NOMO-1 treated with DMSO at 0.1 percent for 48 hours (cell line): ENCODE results near the gene TDRD3.

Experiments used
- DNase-seq: peaks from one replicate; lab custom pipeline; 2025; ENCODE audit not compliant: unreplicated experiment; lab: John Stamatoyannopoulos, UW

TDRD3 gene

DNA sequence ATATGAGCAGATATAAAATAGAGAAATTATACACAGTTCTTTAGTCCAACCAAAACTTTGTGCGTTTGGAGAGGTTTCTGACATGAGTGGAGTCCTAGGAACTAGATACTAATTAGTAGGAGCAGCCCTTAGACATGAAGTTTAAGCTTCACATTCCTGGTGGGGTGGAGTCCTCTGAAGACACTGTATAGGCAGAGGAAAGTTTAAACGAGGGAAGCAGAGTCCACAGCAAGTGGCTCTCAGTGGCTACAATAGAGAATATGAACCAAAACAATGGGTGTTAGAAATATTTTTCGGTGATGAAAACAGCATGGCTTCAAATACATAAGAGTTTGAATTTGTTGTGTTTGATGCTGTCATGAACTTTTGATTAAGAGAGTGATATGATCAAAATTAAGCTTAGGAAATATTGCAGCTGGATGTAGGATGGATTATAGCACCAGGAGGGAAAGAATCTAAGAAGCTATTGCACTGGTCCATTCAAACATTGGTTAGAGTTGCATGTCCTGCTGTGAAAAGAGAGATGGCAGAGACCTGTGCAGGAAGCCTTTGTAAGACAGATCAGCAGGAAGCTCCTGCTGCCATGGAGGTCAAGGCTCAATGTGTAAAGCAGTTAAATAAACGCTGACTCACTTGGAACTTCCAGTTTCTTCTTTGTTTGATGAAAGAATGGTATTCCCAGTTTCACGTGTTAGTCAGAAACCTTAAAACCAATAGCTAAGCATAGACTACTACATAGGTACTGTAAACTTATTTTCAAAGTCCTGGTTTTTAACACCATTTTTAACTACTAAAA is 175.2 kb downstream of the TDRD3 start:
- DNase-seq: no peak

DNA sequence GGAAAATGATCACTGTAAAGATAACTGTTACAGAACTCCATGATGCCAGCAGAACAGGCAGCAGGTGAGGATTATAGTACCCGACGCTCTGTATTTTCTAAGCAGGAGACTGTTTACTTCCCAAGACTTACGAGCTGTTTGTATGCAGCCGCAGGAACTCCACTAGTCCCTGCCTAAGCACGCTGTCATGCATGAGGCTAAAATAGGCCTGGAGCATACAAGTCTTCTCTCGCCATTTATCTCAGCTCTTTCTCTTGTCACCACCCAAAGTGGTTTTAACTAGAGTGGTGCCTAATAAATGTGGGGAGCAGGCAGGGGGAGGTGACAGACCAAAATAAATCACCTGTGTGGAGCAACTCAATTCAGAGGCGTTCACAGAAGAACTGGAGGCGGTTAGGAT is 175.8 kb downstream of the TDRD3 start:
- no peak for DNase-seq

DNA sequence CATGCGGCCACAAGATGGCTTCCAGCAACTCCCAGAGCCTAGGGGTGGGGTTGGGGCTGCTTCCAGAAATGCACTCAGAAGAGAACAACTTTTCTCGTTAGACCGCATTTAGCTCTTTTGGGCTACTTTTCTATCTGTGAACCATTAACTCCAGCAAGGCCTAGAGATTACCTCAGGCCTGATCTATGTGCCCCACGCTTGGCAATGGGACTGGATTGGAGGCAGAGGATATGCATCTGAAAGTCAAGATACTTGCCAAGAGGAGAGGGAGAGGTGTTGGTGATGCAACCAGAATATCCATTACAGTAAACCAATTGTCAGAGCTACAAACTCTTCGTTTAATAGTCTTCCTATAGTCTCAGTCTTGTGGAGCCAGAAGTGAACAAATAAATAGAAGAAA is 177.7 kb downstream of the TDRD3 start:
- DNase-seq: no peak

DNA sequence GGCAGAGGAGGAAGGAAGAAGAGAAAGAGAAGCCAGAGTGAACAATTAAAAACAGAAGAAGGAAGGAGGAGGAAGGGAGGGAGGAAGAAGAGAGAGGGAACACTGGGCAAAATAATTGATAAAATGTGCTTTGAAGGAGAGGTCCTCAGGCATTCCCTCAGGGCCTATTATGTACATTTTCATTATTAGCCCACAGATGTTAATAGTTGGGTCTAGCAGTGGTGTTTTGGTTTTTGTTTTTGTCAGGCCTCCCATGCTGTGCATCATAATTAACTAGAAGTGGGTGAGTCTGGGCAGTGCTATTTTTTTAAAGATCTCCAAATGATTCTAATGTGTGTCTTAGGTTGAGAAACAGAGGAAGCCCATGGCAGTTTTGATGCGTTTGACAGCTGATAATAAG is 178.1 kb downstream of the TDRD3 start:
- DNase-seq: no peak

DNA sequence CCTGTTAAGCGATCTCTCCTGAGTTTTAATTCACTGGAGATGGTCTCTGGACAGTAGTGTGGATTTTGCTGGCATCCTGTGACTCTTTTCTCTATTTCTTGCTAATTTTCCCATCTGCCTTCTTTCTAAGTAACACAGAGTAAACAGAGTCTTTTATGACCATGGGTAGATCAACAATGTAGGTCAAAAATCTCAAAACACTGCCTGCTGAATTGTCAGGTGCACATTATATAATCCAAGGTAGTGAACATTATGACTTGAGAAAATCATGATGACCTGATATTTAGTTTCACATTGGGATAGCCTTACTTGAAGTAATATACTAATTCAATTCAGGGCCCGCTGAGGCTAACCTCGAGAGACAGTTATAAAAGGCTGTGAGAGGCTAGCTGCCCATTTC is 180.7 kb downstream of the TDRD3 start:
- no peak for DNase-seq

DNA sequence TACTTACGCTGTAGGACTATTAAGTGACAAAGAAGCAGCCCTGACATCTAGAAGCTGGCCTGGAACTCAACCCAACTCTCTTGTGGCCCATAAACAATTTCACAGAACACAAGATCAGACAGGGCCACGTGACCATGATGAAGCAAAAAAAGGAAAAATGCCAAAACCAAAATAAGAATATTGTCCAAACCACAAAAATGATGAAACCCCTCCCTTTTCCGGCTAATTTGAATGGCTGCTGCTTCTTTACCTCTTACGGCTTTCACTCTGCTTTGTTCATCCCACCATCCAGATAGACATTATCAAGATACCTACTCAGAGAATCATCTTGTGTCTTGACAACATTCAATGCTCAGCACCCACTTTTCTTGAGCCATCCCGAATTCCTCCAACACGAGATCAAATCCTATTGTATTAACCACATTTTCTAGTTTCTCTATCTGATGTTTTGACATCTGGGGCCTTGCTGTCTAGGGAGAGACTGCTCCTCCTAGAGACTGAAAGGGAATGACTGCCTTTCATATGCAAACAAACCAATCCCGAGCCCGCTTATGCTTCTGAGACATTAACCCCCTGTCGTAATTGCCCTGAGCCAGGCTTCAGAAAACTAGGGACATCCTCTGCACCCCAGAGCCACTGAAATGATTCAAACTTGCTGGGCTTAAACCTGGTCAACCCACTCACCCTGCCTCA is 186.3 kb downstream of the TDRD3 start:
- peak; percentile 43 for DNase-seq

DNA sequence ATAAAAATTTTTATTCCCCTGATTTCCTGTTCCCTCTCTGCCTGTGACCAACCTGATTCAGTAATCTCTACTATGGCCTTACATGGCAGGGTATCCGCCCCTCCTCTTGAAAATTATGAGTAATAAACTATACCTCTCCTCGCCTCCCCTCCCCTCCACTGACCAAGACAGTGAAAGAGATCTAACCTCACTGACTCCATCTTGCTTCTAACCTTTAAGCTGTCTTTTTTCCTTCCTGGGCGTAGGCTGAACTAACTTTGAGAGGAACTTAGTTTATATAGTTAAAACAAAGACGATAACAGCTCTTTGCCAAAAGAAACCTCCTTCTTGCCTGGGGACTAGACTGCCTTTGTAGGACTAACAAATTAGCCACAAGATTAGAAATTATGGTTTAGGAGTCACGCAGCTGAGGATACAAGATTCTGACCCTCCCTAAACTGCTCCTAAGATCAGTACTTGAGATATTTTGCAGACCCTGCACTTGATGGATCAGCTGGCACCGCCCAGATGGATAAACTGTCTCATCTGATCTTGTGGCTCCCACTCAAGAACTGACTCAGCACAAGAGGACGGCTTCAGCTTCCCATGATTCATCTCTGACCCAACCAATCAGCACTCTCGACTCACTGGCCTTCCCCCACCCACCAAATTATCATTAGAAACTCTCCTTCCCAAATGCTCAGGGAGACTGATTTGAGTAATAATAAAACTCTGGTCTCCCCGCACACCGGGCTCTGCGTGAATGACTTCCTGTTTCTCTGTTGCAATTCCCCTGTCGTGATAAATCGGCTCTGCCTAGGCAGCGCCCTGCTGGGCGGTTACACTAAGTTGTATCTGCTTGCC is 187.1 kb downstream of the TDRD3 start:
- peak; percentile 29 for DNase-seq

DNA sequence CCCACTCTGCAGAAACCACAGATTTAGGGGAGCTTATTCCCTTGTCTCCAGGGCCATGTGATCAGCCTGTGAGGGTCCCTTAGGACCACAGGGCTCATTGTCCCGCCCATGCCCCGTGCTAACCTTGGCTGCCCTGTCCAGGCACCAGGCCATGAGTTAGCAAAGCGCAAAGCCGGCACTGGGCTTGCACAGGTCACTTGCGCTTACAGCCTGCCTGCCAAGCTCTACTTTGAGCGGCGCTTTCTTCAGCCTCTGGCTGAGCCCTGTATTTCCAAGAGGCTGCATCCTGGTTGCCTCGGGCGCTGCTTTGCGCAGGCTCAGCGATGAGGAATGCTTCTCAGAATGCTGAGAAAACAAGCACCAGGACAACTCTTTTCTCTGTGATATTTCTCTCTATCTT is 188.0 kb downstream of the TDRD3 start:
- DNase-seq: no peak

DNA sequence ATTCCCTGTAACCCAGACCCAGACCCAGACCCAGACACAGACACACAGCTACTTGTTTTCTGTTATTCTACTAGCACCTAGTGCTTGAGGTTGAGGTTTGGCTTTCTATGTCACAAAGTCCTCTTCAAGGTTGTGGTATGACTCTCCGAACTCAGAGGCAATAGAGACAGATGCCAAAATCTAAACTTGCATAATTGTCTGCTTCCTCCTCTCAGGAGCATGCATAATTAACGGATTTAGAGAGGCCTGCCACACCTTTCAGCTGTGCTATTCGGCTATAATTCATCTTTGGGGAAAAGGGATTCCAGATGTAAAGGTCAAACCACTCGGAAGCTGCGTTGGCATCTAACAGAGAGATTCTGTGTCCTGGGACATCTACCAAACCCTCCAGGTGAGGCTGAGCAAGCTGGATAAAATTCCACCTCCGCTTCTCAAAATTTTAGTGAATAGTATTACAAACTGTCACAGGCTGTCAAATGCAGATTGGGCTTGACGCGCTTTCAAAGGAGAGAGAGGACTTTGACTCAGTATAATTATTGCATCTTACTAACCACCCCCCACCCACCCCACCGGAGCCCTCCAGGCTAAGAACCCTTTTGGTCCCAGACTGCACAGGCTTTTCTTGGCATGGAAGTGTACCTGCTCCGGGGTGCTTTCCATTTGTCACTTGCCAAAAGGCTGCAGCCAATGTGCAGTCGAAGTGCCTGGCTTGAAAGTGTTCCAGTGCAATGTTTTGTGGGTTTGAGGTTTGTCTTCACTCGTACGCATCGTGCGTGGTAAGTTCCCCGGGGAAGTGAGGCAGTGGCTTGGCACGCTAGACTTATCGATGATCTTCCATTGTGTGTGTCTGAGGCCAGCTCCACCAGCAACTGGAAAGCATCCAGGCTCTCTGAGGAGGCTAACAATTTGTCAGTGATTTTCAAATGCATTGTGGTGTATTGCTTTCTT is 194.1 kb downstream of the TDRD3 start:
- peak; percentile 14 for DNase-seq

DNA sequence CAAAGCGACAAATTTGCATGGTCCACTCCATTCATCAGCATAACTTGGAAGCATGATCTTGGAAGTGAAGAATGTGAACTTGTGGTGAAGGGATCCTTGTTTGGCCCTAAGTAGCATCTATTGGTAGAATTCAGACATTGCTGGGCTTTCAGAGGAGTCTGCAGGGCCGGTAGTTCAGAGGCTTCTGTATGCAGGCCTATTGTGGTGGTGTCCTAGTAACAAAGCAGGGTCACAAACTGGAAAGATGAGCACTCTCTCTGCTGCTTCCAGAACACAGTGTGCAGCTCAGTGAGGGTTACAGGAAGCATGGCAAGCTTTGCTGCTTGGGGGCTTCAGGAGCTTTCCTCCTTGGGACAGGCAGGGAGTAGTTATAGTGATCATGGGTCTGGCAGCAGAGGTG is 206.0 kb downstream of the TDRD3 start:
- no peak for DNase-seq

DNA sequence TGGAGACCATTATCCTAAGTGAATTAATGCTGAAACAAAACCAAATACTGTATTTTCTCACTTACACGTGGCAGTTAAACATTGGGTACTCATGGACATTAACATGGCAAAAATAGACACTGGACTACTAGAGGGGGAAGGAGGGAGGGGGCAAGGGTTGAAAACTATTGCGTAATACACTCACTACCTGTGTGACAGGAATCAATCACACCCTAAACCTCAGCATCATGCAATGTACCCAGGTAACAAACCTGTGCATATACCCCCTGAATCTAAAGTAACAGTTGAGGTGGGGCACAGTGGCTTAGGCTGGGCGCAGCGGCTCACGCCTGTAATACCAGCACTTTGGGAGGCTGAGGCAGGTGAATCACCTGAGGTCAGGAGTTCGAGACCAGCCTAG is 207.0 kb downstream of the TDRD3 start:
- DNase-seq: no peak

DNA sequence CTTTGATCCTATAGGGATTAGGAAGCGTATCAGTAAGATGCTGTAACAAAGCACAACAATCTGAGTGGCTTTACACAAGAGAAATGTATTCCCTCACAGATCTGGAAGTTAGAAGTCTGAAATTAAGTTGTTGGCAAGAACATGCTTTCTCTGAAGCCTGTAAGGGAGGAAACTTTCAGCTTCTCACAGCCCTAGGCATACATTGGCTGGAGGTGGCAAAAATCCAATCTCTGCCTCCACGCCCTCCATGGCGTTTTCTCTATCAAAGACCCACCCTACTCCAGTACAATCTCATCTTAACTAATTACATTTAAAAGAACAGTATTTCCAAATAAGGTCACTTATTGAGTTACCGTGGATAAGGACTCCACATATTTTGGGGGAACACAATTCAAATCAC is 211.9 kb downstream of the TDRD3 start:
- DNase-seq: no peak

DNA sequence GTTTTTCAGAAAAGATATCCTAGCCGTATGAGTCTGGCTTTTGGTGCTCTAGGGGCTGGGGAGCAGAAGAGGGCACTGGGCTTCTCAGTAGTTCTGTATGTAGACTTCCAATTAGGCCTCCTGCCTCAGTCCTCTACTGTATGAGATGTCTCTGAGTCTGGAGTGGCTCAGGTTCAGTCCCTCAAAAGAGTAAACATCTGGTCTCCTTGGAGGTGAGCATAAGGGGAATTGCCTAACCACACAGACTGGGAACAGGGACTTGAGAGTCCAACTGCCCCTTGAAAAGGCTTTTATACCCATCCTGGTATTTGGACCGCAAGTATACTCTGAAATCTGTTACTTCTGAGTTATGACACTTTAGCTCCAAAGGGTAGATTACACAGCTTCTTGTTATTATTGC is 214.5 kb downstream of the TDRD3 start:
- DNase-seq: no peak

DNA sequence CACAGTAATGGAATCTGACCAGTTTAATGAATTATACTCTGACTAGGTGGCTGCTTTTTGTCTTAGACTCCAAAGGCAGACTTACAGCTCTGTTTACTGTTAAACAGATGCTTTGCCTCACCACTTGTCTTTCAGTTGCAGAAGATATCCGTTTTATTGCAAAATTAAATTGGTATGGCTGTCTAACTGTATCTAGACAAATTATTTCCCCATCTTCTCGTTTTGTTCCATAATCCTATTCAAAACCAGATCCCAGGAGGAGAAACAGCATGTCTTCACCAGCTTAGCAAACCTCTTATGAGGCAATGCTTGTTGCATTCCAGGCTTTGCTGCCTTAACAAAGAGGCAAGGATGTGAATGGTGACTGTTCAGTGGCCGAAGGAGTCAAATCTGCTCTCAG is 215.6 kb downstream of the TDRD3 start:
- no peak for DNase-seq

DNA sequence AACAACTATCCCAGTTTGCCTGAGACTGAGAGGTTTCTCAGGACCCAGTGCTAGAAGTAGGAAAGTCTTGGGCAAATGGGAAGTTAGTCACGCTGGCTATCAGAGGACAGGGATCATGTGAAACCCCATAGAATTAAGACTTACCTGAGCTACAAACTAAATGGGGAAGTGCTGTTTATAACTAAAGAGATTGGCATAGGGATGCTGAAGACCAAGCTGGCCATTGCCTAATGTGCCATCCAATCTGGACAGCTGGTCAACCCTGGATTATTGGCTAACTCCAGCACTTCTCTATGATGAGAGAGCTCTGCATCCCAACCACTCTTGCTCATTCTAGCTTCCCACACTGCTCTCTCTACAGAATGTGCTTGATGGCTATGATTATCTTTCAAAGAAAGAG is 216.1 kb downstream of the TDRD3 start:
- DNase-seq: no peak

DNA sequence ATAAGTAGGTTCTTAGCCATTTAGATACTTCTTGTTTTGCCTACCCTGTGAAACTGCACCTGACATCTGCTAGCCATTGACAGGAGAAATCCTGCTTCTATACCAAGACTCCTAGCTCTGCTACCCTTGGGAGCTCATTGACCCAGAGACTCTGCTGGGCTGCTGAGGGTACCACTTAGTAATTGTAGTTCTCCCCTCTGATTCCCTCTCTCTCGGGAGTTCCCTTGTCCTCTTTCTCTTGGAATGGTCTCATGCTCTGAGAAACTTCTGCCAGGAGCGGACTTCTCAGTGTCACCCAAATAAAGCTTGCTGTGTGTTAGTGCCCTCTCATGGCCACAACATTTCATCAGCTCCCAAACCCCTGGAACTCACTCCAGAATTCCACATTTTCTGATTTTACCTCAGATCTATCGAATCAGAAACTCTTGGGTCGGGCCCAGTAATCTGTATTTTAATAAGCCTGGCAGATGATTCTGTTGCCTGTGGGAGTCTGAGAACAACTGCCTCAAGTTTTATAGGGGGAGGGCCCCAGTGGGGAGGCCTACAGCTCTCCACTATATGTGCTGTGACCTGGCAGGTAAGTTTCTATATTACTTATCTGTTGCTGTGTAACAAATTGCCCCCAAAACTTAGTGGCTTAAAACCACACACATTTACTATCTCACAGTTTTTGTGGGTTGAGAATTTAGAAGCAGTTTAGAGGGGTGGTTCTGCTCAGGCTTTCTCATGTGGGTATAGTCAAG is 221.1 kb downstream of the TDRD3 start:
- no peak for DNase-seq

DNA sequence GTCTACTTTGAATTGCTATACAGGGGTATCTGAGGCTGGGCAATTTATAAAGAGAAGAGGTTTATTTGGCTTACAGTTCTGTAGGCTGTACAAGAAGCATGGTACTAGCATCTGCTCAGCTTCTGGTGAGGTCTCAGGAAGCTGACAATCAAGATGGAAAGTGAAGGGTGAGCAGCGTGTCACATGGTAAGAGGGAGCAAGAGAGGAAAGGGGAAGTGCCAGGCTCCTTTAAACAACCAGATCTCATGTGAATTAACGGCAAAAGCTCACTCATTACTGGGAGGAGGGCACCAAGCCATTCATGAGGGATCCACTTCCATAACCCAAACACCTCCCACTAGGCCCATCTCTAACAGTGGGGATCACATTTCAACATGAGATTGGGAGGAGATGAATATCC is 222.4 kb downstream of the TDRD3 start:
- peak; percentile 28 for DNase-seq

DNA sequence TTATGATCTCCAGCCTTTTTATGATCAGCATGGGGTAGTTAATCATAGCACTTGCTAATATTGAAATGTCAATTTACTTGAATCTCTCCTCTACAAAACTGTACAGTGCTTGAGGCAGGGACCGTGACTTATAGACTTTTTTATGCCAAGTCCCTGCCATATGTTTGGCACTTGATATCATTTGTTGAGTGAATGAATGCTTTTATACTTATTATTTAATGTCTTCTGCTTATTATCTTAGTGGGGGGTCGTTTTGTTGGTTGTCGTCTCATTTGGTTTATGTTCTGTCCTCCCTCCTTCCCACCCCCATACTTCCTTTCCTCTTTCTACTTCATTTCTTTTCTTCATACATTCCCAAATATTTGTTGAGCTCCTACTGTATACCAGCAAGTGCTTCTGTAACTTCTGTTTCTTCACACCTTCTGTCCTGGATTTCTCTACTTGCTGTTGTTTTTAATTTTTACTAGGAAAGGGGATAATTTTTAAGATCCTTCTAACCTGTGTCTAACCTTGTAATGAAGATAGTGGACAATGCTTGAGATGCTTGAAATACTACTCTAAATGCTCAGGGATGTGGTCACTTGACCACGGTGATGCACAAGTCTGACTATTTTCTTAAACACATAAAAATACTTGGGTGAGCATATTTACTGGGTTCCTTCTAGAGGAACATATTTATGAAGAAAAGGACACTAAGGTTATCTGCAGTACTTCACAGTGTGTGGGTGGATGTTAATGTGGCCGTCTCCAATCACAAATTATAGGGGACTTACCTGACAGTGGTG is 223.8 kb downstream of the TDRD3 start:
- no peak for DNase-seq

DNA sequence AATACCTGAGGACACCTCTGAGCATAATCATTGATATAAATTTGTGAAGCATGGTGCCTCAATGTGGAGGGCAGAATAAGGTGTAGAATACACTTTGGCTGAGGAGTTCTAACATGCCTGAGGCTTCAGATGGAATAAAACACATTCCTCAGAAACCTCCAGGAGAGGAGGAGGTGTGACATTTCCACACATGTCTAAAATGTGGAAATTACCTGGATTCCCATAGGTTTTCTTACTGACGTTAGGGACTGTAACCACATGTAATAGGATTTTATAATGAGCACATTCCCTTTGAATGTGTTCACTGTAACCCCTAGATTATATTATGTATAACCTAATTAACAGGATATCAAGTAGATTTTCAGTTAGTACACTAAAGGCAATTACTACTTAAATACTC is 226.1 kb downstream of the TDRD3 start:
- DNase-seq: no peak
